Testis (tissue), 3 donors: Measurements from ENCODE around the gene CMTM1. TPM values are rescaled to one million over a fixed set of nuclear protein-coding genes. Genes with fewer than 3 reads are reported as not detected.

ENCODE experiments used
- DNase-seq: peaks from one replicate; pipeline ENCODE4 v3.0.0-alpha.2; 2019
- H3K27ac ChIP-seq, 2 donors: fragments of 200-600 bp; sonication (generic); one replicate each; pipeline ENCODE4 v1.5.1; 2019
- H3K27me3 ChIP-seq: fragments of 200-600 bp; sonication (generic); one replicate; pipeline ENCODE4 v1.5.1; 2019
- H3K36me3 ChIP-seq: fragments of 200-600 bp; sonication (generic); one replicate; pipeline ENCODE4 v1.5.1; 2017; ENCODE audit warnings: low read depth; ENCODE audit errors: missing control alignments
- H3K4me1 ChIP-seq: fragments of 200-600 bp; sonication (generic); one replicate; pipeline ENCODE4 v1.5.1; 2019
- H3K4me3 ChIP-seq, 2 donors: fragments of 200-600 bp; sonication (generic); one replicate each; pipeline ENCODE4 v1.5.1; 2017 to 2019
- H3K9me3 ChIP-seq: fragments of 200-600 bp; sonication (generic); one replicate; pipeline ENCODE4 v1.5.1; 2017
- POLR2A ChIP-seq: fragments of 450-650 bp; IDR thresholded peaks from one replicate; pipeline ENCODE4 v1.6.1; 2017; ENCODE audit warnings: antibody characterized with exemption, mild to moderate bottlenecking, moderate library complexity
- WGBS, 2 donors: methylation state at CpG; one replicate each; pipeline ENCODE4 v1.1.5; 2018; 5-methylcytosine and 5-hydroxymethylcytosine counted together
- intact Hi-C: fragments of 100-400 bp; cut with DNase I; formaldehyde crosslinking; loops from one replicate; pipeline ENCODE4 v1.15.1; 2023; ENCODE audit warnings: low total_unique reads
- polyA plus RNA-seq: library from polyadenylated mRNA; stranded (reverse); fragments of 350-450 nt; fragmentation: Illumina TruSeq; extraction: RNeasy Lipid Tissue Mini Kit (QIAGEN cat#74804); gene quantifications from one replicate; pipeline ENCODE4 v1.2.3, GENCODE V29; 2014; ENCODE audit warnings: low read depth, low replicate concordance; ENCODE audit not compliant: insufficient read depth
- total RNA-seq, 2 donors: library from RNA; depleted of rRNA; stranded (reverse); fragments of >200 nt; gene quantifications; one replicate each; pipeline ENCODE4 v1.2.3, GENCODE V29; 2016
- TF ChIP-seq, protein P1 (sequence below), 3 experiments: fragments of 450-650 bp in 2 of 3; fragments of 200-600 bp in 1 of 3; sonication (generic) in 1 of 3; IDR thresholded peaks; one replicate each; pipeline ENCODE4 v1.5.1; 2016 to 2019; ENCODE audit warnings: antibody characterized with exemption in 3 of 3, mild to moderate bottlenecking in 2 of 3, moderate library complexity in 1 of 3

CMTM1 gene
- total and polyA plus RNA-seq, 3 donors from 2014 or later = 24.0 to 103 (median 47.5) TPM

GRCh38 chr16:66580605-66581209 lies 14.5 kb downstream of the CMTM1 start:
- Histone ChIP-seq H3K4me3 (no peak overlapping the region), H3K4me1 (peaks cover 6% of the 10 kb centered on the region), H3K27me3 (no peaks in the 10 kb centered on the region), H3K27ac (no peak overlapping the region), H3K36me3 (no peaks in the 10 kb centered on the region), H3K9me3 (no peaks in the 10 kb centered on the region)
- WGBS, 2 donors = 81 to 88% methylated on average over 4 of the region's 4 CpGs
- TF ChIP-seq, protein P1, sequence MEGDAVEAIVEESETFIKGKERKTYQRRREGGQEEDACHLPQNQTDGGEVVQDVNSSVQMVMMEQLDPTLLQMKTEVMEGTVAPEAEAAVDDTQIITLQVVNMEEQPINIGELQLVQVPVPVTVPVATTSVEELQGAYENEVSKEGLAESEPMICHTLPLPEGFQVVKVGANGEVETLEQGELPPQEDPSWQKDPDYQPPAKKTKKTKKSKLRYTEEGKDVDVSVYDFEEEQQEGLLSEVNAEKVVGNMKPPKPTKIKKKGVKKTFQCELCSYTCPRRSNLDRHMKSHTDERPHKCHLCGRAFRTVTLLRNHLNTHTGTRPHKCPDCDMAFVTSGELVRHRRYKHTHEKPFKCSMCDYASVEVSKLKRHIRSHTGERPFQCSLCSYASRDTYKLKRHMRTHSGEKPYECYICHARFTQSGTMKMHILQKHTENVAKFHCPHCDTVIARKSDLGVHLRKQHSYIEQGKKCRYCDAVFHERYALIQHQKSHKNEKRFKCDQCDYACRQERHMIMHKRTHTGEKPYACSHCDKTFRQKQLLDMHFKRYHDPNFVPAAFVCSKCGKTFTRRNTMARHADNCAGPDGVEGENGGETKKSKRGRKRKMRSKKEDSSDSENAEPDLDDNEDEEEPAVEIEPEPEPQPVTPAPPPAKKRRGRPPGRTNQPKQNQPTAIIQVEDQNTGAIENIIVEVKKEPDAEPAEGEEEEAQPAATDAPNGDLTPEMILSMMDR (IDR thresholded peaks at IDR 0.05) = no peak
- TF ChIP-seq POLR2A = no peak
- DNase-seq = no peak
- intact Hi-C loops = no loop called here

DNA sequence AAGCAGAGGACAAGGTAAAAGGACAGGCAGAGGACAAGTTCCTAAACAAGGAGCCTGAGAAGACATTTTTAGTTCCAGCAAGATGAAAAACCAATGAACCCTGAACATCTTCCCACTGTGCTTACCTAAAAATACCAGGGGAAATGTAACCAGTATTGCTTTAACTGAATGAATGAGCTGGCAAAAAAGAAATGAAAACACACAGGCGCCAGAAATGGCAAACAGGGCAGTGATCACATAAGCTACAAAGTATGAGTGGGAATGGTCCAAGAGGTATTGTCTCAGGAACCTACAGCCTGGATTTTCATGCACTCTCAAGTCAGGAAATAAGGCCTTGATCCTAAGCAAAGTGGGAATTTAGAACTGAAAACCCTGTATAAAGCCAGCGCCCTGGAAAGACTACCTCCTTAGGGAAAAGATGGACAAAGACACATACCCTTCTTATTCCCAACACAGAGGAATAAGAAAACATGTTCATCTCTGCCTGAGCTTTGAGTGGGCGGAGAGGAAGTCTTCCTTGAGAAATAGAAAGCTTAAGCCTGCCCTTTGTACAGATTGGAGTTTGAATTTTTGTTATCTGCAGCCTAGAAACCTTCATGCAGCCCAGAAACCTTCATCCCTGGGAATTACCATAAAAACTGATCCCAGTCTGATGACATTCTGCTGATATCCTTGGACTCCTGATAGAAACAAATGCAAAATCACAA lies 15.2 kb downstream of the CMTM1 start:
- WGBS, 2 donors = 77 to 89% methylated on average over 3 of the region's 3 CpGs
- Histone ChIP-seq H3K36me3 (no peaks in the 10 kb centered on the region), H3K27ac (no peak overlapping the region), H3K4me3 (no peak overlapping the region), H3K9me3 (no peaks in the 10 kb centered on the region), H3K27me3 (no peaks in the 10 kb centered on the region), H3K4me1 (peaks cover 6% of the 10 kb centered on the region)
- intact Hi-C loops = no loop called here
- TF ChIP-seq, protein P1 (IDR thresholded peaks at IDR 0.05) = no peak
- no peak for TF ChIP-seq POLR2A
- DNase-seq = no peak

DNA sequence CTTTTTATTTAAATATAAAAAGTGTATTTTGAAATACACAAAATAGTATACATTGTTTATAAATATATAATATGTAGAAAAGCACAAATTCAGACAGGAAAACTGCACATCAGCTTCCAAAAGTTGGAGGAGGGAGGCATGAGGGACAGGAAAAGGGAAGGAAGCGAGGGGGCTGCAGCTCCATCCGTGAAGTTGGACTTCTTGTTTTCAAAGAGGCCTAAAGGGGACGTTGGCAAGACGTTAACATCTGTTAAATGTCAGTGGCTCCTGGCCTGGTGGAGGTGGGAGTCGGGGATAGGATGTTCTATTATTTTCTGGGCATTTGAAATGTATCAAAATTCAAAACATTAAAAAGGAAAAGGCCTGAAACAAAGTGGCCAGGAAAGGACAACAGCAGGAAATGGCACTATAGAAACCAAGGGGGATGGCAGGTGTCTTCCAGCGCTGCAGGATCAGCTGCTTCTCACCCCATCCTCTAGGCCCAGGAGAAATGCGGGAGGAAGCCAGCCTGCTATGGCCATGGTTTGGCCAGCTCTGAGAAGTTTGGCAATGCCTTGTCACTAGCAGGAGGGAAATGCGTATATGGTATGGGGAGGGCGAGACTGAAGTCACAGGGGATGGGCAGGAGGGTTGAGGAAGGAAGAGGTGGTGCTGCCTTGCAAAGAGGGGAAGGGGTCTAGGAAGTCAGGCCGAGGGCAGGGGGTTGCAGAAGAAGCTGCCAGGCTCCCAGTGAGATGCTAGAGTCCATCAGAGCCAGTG lies 19.4 kb downstream of the CMTM1 start:
- 62 to 67% methylated on average over 10 of the region's 10 CpGs for WGBS, 2 donors

DNA sequence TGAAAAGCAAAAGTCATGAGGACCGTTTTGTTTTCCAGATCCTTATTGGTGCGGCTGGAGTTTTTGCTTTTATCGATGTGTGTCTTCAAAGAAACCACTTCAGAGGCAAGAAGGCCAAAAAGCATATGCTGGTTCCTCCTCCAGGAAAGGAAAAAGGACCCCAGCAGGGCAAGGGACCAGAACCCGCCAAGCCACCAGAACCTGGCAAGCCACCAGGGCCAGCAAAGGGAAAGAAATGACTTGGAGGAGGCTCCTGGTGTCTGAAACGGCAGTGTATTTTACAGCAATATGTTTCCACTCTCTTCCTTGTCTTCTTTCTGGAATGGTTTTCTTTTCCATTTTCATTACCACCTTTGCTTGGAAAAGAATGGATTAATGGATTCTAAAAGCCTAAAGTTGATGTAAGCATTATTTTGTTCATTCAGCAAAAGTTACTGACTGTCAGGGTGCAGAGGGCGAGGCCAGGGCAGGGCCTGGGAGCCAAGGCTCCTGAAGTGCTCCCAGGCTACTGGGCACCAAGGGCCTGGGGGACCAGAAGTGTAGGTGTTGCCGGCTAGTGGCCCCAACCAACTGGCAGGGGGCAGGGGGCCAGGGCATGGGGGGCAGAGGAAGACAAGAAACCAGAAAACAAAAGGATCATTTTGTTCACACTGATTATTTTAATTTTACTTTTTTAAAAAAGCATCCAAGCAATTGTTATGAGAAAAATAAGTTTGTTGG lies 21.8 kb downstream of the CMTM1 start:
- H3K27ac ChIP-seq = no peak overlapping the region
- WGBS, 2 donors = 76 to 84% methylated on average over 7 of the region's 7 CpGs
- H3K9me3 ChIP-seq = no peaks in the 10 kb centered on the region
- DNase-seq = no peak
- no peaks in the 10 kb centered on the region for H3K27me3 ChIP-seq
- no peaks in the 10 kb centered on the region for H3K36me3 ChIP-seq
- no peak overlapping the region for H3K4me3 ChIP-seq
- TF ChIP-seq, protein P1 (IDR thresholded peaks at IDR 0.05) = no peak
- TF ChIP-seq POLR2A = no peak
- H3K4me1 ChIP-seq = no peaks in the 10 kb centered on the region
- intact Hi-C loops = no loop called here

More for the DNA sequence above, 19.4 kb downstream of the CMTM1 start:
- Histone ChIP-seq H3K9me3 (no peaks in the 10 kb centered on the region), H3K36me3 (no peaks in the 10 kb centered on the region), H3K4me1 (no peaks in the 10 kb centered on the region), H3K27me3 (no peaks in the 10 kb centered on the region), H3K27ac (no peak overlapping the region), H3K4me3 (no peak overlapping the region)
- TF ChIP-seq POLR2A = no peak
- TF ChIP-seq, protein P1 (IDR thresholded peaks at IDR 0.05) = no peak
- no peak for DNase-seq
- intact Hi-C loops = no loop called here
